NOMO-1 treated with DMSO at 0.1 percent for 48 hours (cell line): Measurements from ENCODE around the gene UBASH3B.
"Not testable (repeated sequence)": the region's sequence is repeated elsewhere in the genome, so short reads cannot be mapped to it uniquely, and the experiment has no call there.

Experiments
- DNase-seq: peaks from one replicate; lab custom pipeline; 2025; ENCODE audit not compliant: unreplicated experiment; lab: John Stamatoyannopoulos, UW

Gene UBASH3B

DNA sequence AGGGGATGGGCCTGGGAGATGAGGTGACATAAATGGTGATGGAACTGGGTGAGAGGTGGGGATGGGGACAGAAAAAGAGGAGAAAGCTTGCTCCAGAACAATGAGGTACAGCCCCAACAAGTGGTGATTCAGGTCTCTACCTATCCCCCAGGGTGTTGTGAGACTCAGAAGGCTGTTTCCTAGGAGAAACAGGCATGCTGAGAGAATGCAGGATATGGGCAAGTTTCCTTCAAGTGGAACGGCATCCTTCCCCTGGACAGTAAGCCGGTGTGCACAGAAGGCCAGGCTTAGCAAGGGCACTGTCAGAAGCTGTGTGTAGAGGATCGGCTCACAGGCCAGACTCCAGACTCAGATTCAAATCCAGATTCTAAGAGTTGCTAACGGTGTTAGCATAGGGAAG is 148.6 kb downstream of the UBASH3B start:
- DNase-seq: no peak

- DNase-seq: no peak
Observed at GRCh38 chr11:122804796-122805195, 149.3 kb downstream of the UBASH3B start.

DNA sequence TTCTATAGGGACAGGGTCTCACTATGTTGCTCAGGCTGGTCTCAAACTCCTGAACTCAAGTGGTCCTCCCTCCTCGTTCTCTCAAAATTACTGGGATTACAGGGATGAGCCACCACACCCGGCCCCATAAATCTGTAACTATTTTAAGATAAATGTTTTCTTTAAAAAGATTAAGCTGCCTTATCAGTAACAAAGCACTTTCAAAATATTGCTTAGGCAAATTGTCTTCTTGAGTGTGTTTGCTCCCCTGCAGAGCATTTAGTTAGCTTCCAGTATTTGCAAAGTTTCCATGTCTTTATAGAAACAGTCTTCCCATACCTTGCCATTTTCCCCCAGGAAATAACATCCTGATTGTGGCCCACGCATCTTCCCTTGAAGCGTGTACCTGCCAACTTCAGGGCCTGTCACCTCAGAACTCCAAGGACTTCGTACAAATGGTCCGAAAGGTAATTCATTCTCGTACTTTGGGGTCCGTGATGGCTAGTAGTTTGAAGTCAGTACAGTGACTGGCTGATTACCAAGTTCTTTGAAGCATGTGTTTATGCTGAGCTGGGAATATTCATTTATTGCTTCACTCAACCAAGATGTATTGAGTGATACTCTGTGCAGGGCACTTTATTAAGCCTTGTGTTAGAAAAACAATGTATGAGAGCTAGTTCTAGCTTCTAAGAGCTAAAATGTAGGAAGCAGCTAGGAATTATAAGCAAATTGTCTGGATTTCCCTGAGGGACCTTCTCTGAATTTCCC is 152.4 kb downstream of the UBASH3B start:
- no peak for DNase-seq

- DNase-seq: no peak
Observed at GRCh38 chr11:122808478-122808869, 153.0 kb downstream of the UBASH3B start.

GRCh38 chr11:122809866-122810265 is 154.3 kb downstream of the UBASH3B start:
- DNase-seq: no peak

DNA sequence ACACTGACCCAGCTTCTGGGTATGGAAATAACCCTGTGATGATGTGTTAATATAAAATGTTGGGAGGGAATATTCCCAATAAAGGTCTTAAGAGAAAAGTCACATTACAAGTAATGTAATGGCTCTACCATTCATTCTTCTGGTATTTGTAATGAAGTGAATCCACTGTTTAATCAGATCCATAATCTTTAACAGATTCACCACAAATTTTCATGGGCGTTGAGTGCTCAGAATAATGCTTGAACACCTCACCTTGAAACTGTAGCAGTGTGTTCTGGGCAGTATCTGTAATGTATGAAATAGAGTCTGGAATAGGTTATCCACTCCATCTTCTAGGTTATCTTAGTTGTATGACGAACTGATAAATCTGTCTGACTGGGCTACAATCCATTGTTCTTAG is 156.2 kb downstream of the UBASH3B start:
- no peak for DNase-seq

DNA sequence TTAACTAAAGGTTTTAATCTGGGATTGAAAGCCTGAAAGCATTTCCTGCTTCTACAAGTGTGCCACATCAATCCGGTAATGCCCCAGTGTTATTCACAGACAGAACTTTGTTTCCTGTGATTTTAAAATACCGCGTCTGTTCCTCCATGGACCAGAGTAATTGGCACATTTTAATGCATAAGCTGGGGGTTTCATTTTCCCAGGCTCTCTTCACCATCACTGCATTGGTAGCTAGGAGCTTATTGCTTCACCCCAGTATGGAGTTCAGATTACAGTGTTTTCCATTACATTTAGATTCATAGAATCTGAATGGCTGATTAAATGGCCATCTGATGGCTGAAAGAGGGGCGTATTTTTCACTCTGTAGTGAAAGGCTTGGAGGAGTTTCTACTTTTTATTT is 157.1 kb downstream of the UBASH3B start:
- no peak for DNase-seq

GRCh38 chr11:122813176-122813893 is 157.8 kb downstream of the UBASH3B start:
- DNase-seq: no peak

DNA sequence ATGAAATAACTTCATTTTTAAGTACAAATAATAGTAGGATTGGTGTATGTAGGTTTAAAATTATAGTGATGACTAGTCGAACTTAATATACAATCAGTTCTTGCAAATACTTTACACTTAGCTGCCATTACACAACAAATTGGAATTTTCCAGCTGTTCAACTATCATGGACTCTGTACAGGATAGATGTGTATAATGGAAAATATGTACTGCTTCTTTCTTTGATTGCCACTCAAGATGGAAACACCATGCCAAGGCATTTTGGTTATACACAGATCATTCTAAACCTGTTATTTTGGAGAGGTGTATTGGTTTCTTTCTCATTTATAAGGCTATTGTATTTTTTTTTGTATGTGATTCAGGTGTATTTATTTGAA is 158.4 kb downstream of the UBASH3B start:
- no peak for DNase-seq

GRCh38 chr11:122814401-122814800 is 158.9 kb downstream of the UBASH3B start:
- peak; percentile 14 for DNase-seq

- DNase-seq: no peak
Observed at GRCh38 chr11:122815900-122816299, 160.4 kb downstream of the UBASH3B start.

DNA sequence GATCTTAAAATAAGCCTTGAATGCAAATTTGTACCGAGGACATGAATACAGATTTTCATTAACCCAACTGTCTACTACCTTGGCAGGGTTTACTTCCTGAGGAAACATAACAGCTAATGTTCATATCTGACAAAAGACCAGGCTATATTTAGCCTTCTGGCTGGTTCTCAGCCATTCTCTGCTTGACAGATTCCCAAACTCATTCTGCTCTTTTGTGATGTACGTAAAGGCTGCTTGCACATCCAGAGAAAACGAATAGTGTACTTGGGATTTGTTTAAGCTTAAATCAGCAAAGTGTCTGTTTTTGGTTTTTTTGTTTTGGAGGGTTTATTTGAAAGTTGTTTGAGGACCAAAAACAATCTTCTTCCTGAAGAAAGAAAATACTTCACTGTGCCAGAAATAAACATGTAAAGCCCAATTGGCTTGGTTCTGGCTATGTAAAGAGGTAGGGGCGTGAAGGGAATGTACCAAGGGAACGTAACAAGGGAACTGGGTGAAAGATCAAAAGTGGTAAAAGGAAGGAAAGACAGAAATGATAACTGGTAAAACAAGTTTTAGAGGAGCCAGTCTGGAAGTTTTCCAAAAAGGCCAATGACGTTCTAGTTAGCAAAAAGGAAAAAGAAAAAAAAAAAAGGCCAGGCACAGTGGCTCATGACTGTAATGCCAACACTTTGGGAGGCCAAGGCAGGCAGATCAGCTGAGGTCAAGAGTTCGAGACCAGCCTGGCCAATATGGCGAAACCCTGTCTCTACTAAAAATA is 161.4 kb downstream of the UBASH3B start:
- DNase-seq: no peak

DNA sequence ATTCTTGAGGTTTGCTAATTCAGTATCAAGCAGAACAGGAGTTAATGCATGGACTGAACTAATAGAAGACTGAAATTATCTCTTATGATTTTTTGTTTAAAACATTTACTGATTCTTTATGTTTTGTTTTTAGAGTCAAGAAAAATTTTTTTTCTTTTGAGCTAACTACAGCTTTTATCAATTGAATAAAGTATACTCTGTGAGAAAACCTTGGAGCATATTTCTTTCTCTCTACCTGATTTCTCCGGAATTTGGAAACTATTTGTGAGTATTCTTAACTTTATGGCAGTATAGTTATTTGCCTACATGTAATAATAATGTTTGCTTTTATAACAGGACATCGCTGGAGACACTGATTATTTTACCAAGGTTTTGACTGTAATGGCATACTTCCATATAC is 164.6 kb downstream of the UBASH3B start:
- no peak for DNase-seq

DNA sequence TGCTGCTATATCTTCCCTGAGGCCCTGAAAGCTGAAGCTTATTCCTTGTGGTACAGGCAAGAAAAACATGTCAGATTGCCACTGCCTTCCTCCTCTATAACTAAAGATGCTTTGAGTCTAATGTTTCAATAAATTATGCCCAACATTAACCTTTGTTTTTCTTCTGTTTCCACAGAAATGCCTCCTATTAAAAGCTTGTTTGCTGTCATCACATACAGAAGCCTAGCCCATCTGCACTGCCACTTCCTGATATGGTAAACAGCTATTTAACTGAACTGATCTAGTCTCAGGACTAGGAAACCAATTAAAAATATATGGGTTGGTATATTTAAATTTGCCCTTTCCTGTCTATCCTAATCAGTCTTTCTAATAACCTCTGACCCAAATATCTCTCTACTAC is 165.6 kb downstream of the UBASH3B start:
- DNase-seq: no peak

DNA sequence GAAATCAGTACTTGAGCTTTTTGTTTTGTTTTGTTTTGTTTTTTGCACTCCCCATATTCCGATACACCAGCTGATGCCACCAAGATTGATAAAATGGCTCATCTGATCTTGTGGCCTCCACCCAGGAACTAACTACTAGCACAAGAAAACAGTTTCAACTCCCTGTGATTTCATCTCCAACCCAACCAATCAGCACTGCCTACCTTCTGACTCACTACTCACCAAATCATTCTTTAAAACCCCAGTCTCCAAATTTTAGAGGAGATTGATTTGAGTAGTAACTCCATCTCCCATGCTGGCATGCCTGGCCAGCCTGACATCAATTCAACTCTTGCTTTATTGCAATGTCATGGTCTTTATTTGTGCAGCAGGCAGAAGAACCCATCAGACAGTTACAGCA is 166.7 kb downstream of the UBASH3B start:
- DNase-seq: no peak

DNA sequence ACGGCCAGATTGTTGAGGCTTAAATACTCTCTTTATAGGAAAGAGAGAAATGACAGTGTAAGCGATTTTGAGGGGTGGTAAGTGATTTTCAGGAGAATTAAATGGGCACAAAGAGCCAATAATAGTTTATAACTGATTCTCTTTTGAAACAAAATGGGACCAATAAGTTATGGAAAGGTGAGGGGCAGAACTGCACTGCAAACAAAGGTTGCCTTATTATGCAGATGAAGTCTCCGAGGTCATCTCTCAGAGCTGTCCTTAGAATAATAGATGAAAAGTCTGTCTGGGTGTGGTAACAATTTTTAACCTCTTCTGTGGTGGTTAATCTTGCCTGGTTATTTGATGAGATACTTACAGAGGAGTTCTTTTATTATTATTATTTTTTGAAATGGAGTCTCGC is 168.0 kb downstream of the UBASH3B start:
- DNase-seq: no peak

DNA sequence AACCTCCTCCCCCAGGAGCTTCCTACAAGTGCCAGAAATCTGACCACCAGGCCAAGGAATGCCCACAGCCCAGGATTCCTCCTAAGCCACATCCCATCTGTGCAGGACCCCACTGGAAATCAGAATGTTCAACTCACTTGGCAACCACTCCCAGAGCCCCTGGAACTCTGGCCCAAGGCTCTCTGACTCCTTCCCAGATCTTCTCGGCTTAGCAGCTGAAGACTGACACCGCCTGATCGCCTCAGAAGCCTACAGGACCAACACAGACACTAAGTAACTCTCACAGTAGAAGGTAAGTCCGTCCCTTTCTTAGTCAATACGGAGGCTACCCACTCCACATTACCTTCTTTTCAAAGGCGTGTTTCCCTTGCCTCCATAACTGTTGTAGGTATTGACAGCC is 173.8 kb downstream of the UBASH3B start:
- not testable (repeated sequence) for DNase-seq

DNA sequence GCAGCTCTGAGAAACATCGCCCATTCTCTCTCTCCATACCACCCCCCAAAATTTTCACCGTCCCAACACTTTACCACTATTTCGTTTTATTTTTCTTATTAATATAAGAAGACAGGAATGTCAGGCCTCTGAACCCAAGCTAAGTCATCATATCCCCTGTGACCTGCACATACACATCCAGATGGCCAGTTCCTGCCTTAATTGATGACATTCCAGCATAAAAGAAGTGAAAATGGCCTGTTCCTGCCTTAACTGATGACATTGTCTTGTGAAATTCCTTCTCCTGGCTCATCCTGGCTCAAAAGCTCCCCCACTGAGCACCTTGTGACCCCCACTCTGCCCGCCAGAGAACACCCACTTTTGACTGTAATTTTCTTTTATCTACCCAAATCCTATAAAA is 176.8 kb downstream of the UBASH3B start:
- not testable (repeated sequence) for DNase-seq

DNA sequence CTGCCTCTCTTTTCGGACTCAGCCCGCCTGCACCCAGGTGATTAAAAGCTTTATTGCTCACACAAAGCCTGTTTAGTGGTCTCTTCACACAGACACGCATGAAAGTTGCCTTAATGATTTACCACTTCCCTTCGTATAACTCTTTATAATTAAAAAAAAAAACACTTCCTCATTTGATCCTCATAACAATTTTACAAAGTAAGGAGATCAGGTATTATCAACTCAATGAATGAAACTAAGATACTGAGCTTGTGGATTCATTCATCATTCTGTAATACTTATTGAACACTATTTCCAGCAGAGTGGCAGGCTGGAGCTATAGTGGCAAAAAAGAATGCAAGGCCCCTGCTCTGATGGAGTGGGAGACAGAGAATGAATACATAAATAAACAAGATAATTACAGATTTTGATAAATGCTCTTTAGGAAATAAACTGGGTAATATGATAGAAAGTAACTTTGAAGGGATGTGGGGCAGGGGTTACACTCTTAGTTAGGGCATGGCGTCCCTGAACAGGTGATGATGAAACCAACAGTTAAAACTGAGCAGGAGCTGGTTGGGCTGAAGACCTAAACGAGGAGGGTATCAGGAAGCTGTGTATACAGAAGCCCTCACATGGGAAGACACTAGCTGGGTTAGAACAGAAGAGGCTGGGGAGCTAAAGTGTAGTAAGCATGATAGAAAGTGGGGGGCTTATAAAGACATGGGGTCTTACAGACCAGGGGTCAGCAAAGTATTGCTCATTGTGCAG is 177.4 kb downstream of the UBASH3B start:
- peak; percentile 76 for DNase-seq

DNA sequence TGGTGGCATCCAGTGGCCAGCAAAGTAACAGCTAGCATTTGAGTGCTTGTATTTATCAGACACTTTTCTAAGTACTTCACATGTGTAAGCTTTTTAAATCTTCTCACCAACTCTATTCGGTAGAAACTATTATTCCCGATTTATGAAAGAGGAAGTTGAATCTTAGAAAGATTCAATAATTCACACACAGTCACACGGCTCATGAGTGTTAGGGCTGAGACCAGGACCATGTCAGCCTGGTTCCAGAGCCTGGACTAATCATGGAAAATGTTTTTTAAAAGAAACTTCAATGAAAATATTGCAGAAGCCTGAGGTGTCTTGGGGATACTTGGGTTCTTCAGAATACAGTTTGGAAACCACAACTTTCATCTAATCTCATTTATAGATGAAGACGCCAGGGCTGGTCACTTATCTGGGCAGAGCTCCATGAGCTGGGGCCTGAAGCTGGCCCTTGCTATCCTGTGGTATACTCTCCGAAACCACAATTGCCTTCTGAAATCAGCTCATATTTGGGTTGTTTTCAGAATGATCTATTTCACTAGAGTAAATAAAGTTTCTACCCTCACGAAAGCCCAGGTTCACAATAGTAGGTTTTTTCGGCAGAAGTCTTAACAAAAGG is 178.4 kb downstream of the UBASH3B start:
- peak; percentile 44 for DNase-seq

DNA sequence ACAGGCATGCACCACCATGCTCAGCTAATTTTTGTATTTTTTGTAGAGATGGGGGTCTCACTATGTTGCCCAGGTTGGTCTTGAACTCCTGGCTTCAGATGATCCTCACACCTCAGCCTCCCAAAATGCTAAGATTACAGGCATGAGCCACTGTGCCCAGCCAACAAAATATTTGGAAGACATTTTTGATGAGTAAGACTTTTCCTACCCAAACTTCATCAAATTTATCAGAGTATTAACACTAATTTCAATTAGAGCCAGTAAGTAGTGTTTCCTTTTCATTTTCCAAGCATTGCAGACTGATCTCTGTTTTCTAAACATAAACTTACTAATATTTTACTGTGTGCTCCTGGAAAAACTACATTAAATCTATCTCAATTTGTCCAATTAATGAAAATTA is 181.4 kb downstream of the UBASH3B start:
- no peak for DNase-seq
